AG09309 (cell line): ENCODE results near the gene CLTA.

Source experiments
- DNase-seq: peaks from one replicate; pipeline ENCODE4 v3.0.0-alpha.2; 2010; ENCODE audit warnings: low read depth
- H3K4me3 ChIP-seq: 2 replicates; pipeline ENCODE4 v1.5.1; 2011; ENCODE audit warnings: mild to moderate bottlenecking, low read depth, low read length, moderate library complexity; ENCODE audit not compliant: control insufficient read depth
- TF ChIP-seq, protein P1 (sequence below): IDR thresholded peaks from 2 replicates; pipeline ENCODE4 v1.5.1; 2011; ENCODE audit warnings: mild to moderate bottlenecking, low read depth, low read length, inconsistent platforms; ENCODE audit not compliant: insufficient read depth, control insufficient read depth; ENCODE audit errors: missing control alignments

CLTA gene

GRCh38 chr9:36213387-36213786, 22.7 kb downstream of the CLTA start:
- H3K4me3 ChIP-seq = no peak overlapping the region
- TF ChIP-seq, protein P1, sequence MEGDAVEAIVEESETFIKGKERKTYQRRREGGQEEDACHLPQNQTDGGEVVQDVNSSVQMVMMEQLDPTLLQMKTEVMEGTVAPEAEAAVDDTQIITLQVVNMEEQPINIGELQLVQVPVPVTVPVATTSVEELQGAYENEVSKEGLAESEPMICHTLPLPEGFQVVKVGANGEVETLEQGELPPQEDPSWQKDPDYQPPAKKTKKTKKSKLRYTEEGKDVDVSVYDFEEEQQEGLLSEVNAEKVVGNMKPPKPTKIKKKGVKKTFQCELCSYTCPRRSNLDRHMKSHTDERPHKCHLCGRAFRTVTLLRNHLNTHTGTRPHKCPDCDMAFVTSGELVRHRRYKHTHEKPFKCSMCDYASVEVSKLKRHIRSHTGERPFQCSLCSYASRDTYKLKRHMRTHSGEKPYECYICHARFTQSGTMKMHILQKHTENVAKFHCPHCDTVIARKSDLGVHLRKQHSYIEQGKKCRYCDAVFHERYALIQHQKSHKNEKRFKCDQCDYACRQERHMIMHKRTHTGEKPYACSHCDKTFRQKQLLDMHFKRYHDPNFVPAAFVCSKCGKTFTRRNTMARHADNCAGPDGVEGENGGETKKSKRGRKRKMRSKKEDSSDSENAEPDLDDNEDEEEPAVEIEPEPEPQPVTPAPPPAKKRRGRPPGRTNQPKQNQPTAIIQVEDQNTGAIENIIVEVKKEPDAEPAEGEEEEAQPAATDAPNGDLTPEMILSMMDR = no peak
- no peak for DNase-seq

DNA sequence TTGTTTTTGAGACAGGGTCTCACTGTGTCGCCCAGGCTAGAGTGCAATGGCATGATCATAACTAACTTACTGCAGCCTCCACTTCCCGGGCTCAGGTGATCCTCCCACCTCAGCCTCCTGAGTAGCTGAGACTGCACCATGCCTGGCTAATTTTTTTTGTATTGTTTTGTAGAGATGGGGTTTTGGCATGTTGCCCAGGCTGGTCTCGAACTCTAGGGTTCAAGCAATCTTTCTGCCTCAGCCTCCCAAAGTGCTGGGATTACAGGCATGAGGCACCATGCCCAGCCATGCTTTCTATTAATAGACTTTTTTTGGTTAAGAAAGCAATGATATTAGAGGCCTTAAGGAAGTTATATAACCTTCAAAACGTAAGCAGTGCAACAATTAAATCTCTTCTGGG, 23.3 kb downstream of the CLTA start:
- no peak overlapping the region for H3K4me3 ChIP-seq
- DNase-seq = no peak
- TF ChIP-seq, protein P1 = no peak

- no peak overlapping the region for H3K4me3 ChIP-seq
- no peak for DNase-seq
- TF ChIP-seq, protein P1 = no peak
Measured at GRCh38 chr9:36214571-36214970, 23.9 kb downstream of the CLTA start.

DNA sequence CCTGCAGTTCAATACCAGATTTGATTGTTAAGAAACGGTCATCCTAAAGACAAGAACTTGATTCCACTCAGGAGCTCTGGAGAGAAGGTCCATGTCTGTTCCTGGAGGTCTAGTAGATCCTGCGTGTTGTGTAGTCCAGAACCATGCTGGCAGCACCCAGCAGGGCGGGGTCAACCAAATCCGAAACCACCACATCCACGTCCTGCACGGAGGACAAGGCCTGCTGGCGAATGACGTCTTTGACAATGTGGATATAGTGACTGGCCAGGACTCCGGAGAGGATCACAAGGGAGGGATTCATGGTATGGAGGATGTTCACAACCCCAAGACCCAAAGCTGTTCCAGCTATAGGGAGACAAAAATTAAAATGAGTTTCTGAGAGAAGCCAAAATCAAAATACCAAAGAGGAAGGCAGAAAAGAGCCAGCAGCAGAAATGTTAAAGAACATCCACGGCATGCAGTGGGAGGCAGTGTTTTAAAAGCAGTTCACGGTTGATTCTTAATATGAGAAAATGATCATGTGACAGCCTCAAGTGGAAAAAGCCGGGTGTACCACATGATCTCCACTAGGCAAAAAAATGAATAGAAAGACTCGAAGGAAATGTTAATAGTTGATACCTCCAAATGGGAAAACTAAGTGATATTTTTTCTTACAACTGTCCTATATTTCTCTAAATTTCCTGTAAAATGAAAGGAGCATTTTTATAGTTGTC, 26.7 kb downstream of the CLTA start:
- no peak overlapping the region for H3K4me3 ChIP-seq
- TF ChIP-seq, protein P1 = no peak
- DNase-seq = no peak

GRCh38 chr9:36218011-36218410, 27.3 kb downstream of the CLTA start:
- H3K4me3 ChIP-seq = no peak overlapping the region
- no peak for DNase-seq
- TF ChIP-seq, protein P1 = no peak

GRCh38 chr9:36218411-36218901, 27.7 kb downstream of the CLTA start:
- TF ChIP-seq, protein P1 = no peak
- no peak for DNase-seq

More at GRCh38 chr9:36218411-36218901, 27.7 kb downstream of the CLTA start:
- no peak overlapping the region for H3K4me3 ChIP-seq
